ENCODE data around the gene NUTM1. TPM values are rescaled to one million over a fixed set of nuclear protein-coding genes. Genes with fewer than 3 reads are reported as not detected.

Gene NUTM1
- total RNA-seq, 1 donor from 2014 or later: not detected

MicroRNA genes within 50 kb of the gene (microRNA counts, 767-probe panel; counts per million panel counts)
- not detected for microRNA hsa-miR-1233

Small RNA genes lying within 50 kb of the gene (microRNA-seq; reads per million reads assigned to microRNA genes)
- not detected for gene MIR1233-1

Other genes with a start within 250 kb of the NUTM1 start
- gene EMC7, start 241.5 kb upstream of the NUTM1 start, total RNA-seq: 35.5 and 35.7 TPM in 2 replicates
- gene PGBD4, start 241.2 kb upstream of the NUTM1 start, total RNA-seq: 3.5 and 3.6 TPM in 2 replicates
- 69.8 and 80.0 TPM in 2 replicates for gene KATNBL1, start 133.2 kb upstream of the NUTM1 start, total RNA-seq
- 131 and 142 TPM in 2 replicates for gene EMC4, start 118.3 kb upstream of the NUTM1 start, total RNA-seq
- 17.9 and 18.3 TPM in 2 replicates for gene SLC12A6, start 5.5 kb upstream of the NUTM1 start, total RNA-seq
- gene NOP10, start 179 bp upstream of the NUTM1 start, total RNA-seq: 142 and 208 TPM in 2 replicates
- gene LPCAT4, start 23.9 kb downstream of the NUTM1 start, total RNA-seq: 63.0 and 70.3 TPM in 2 replicates
- 31.6 and 35.4 TPM in 2 replicates for gene GOLGA8A, start 94.5 kb downstream of the NUTM1 start, total RNA-seq
- gene GOLGA8B, start 240.3 kb downstream of the NUTM1 start, total RNA-seq: 87.8 and 106 TPM in 2 replicates